A549 (cell line): ENCODE measurements around the gene ATP2C2.
"Not testable (repeated sequence)": the region's sequence is repeated elsewhere in the genome, so short reads cannot be mapped to it uniquely, and the experiment has no call there.

Experiments
- CEBPB ChIP-seq, 2 experiments: fragments of >200 bp in 1 of 2; sonication (Bioruptor Twin) in 1 of 2; formaldehyde crosslinking in 1 of 2; IDR thresholded peaks; 2 replicates each; pipeline ENCODE4 v1.6.1; 2012 to 2016
- EP300 ChIP-seq, 2 experiments: fragments of >200 bp; sonication (Bioruptor Twin); formaldehyde crosslinking; IDR thresholded peaks; 2 replicates in 1 of 2; 3 replicates in 1 of 2; pipeline ENCODE4 v1.6.1; 2016 to 2017
- ESRRA ChIP-seq: fragments of 150-350 bp; IDR thresholded peaks from 2 replicates; pipeline ENCODE4 v1.6.1; 2014; ENCODE audit warnings: mild to moderate bottlenecking, low read length, borderline replicate concordance
- JUN ChIP-seq, 2 experiments: fragments of >200 bp; sonication (Bioruptor Twin); formaldehyde crosslinking; IDR thresholded peaks; 2 replicates in 1 of 2; 3 replicates in 1 of 2; pipeline ENCODE4 v1.6.1; 2016 to 2017
- POLR2A ChIP-seq: IDR thresholded peaks from 2 replicates; pipeline ENCODE4 v1.6.1; 2012; ENCODE audit warnings: mild to moderate bottlenecking, low read length
- RAD21 ChIP-seq, 2 experiments: fragments of >200 bp in 1 of 2; sonication (Bioruptor Twin) in 1 of 2; formaldehyde crosslinking in 1 of 2; IDR thresholded peaks in 1 of 2; conservative IDR thresholded peaks in 1 of 2; 2 replicates in 1 of 2; 3 replicates in 1 of 2; pipeline ENCODE4 v1.6.1; 2012 to 2018; ENCODE audit warnings: inconsistent platforms in 1 of 2
- RNF2 ChIP-seq: fragments of 200-600 bp; sonication (generic); IDR thresholded peaks from 2 replicates; pipeline ENCODE4 v1.6.1; 2016; ENCODE audit warnings: low read depth, mild to moderate bottlenecking, antibody characterized with exemption, moderate library complexity, borderline replicate concordance
- ZNF302 ChIP-seq: fragments of 250-450 bp; sonication (Bioruptor Pico); IDR thresholded peaks from 2 replicates; pipeline ENCODE4 v1.9.0; 2021; ENCODE audit warnings: inconsistent platforms, mild to moderate bottlenecking, moderate library complexity
- TF ChIP-seq, protein P1 (sequence below): IDR thresholded peaks from 2 replicates; pipeline ENCODE4 v1.6.1; 2012
- TF ChIP-seq, protein P2 (sequence below): fragments of >200 bp; sonication (Bioruptor Twin); formaldehyde crosslinking; IDR thresholded peaks from 3 replicates; pipeline ENCODE4 v1.5.1; 2016
- TF ChIP-seq, protein P3 (sequence below): fragments of 200-600 bp; sonication (generic); IDR thresholded peaks from 2 replicates; pipeline ENCODE4 v1.6.1; 2016; ENCODE audit warnings: antibody characterized with exemption, mild to moderate bottlenecking, moderate library complexity

DNA sequence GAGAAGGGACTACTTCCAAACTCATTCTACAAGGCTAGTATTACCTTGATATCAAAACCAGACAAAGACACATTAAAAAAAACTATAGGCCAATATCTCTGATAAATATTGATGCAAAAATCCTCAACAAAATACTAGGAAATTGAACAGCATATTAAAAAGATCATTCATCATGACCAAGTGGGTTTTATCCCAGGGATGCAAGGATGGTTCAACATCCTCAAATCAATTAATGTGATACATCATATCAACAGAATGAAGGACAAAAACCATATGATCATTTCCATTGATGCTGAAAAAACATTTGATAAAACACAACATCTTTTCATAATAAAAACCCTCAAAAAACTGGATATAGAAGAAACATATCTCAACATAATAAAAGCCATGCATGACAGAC, 31.1 kb upstream of the ATP2C2 start:
- not testable (repeated sequence) for TF ChIP-seq CEBPB (IDR thresholded peaks at IDR 0.05); JUN (IDR thresholded peaks at IDR 0.05); EP300 (IDR thresholded peaks at IDR 0.05); ZNF302; ESRRA; POLR2A; RAD21 (conservative IDR thresholded peaks at IDR 0.05 in 1 of 2, IDR thresholded peaks at IDR 0.05 in 1 of 2); RNF2
- TF ChIP-seq, protein P1, sequence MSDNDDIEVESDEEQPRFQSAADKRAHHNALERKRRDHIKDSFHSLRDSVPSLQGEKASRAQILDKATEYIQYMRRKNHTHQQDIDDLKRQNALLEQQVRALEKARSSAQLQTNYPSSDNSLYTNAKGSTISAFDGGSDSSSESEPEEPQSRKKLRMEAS: not testable (repeated sequence)
- TF ChIP-seq, protein P2, sequence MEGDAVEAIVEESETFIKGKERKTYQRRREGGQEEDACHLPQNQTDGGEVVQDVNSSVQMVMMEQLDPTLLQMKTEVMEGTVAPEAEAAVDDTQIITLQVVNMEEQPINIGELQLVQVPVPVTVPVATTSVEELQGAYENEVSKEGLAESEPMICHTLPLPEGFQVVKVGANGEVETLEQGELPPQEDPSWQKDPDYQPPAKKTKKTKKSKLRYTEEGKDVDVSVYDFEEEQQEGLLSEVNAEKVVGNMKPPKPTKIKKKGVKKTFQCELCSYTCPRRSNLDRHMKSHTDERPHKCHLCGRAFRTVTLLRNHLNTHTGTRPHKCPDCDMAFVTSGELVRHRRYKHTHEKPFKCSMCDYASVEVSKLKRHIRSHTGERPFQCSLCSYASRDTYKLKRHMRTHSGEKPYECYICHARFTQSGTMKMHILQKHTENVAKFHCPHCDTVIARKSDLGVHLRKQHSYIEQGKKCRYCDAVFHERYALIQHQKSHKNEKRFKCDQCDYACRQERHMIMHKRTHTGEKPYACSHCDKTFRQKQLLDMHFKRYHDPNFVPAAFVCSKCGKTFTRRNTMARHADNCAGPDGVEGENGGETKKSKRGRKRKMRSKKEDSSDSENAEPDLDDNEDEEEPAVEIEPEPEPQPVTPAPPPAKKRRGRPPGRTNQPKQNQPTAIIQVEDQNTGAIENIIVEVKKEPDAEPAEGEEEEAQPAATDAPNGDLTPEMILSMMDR: not testable (repeated sequence)
- TF ChIP-seq, protein P3, sequence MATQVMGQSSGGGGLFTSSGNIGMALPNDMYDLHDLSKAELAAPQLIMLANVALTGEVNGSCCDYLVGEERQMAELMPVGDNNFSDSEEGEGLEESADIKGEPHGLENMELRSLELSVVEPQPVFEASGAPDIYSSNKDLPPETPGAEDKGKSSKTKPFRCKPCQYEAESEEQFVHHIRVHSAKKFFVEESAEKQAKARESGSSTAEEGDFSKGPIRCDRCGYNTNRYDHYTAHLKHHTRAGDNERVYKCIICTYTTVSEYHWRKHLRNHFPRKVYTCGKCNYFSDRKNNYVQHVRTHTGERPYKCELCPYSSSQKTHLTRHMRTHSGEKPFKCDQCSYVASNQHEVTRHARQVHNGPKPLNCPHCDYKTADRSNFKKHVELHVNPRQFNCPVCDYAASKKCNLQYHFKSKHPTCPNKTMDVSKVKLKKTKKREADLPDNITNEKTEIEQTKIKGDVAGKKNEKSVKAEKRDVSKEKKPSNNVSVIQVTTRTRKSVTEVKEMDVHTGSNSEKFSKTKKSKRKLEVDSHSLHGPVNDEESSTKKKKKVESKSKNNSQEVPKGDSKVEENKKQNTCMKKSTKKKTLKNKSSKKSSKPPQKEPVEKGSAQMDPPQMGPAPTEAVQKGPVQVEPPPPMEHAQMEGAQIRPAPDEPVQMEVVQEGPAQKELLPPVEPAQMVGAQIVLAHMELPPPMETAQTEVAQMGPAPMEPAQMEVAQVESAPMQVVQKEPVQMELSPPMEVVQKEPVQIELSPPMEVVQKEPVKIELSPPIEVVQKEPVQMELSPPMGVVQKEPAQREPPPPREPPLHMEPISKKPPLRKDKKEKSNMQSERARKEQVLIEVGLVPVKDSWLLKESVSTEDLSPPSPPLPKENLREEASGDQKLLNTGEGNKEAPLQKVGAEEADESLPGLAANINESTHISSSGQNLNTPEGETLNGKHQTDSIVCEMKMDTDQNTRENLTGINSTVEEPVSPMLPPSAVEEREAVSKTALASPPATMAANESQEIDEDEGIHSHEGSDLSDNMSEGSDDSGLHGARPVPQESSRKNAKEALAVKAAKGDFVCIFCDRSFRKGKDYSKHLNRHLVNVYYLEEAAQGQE: not testable (repeated sequence)
